A549 (cell line): Measurements from ENCODE around the gene SLC7A10. TPM values are rescaled to one million over a fixed set of nuclear protein-coding genes. Genes with fewer than 3 reads are reported as not detected.

ENCODE experiments used
- ATAC-seq, 2 experiments: fragments of 200-7000 bp in 1 of 2; fragments of >200 bp in 1 of 2; cut with Nextera tagmentation in 1 of 2; cut with Tn5 transposase in 1 of 2; 3 replicates each; pipeline versions ENCODE4 v1.8.0 to v1.9.1; 2018 to 2020; ENCODE audit warnings: mild to moderate bottlenecking in 1 of 2, moderate library complexity in 1 of 2
- CTCF ChIA-PET: fragments of 300-600 bp; sonication (Branson Sonifier 250); formaldehyde crosslinking; extraction: SDS; loops from one replicate; lab custom pipeline; 2021; ENCODE audit warnings: antibody characterized with exemption, inconsistent platforms; lab: Yijun Ruan, JAX
- POLR2A ChIA-PET: fragments of 350-600 bp; formaldehyde crosslinking; extraction: SDS; loops from one replicate; lab custom pipeline; 2021; ENCODE audit warnings: antibody characterized with exemption, inconsistent platforms; lab: Yijun Ruan, JAX
- DNase-seq, 2 experiments: peaks; one replicate each; pipeline versions ENCODE4 v3.0.0 to v3.0.0-alpha.2; 2011 to 2016; ENCODE audit warnings: low read depth in 1 of 2, low spot score in 1 of 2
- FAIRE-seq: peaks from 2 replicates; lab custom pipeline; 2011; peaks lifted over from hg19 to GRCh38; lab: Jason Lieb, UNC
- H3K27ac ChIP-seq, 2 experiments: fragments of >200 bp; sonication (Bioruptor Twin); formaldehyde crosslinking; 3 replicates each; pipeline ENCODE4 v1.5.1; 2016 to 2017
- H3K4me1 ChIP-seq: fragments of >200 bp; sonication (Bioruptor Twin); formaldehyde crosslinking; 3 replicates; pipeline ENCODE4 v1.6.1; 2016
- H3K4me2 ChIP-seq: fragments of >200 bp; sonication (Bioruptor Twin); formaldehyde crosslinking; 3 replicates; pipeline ENCODE4 v1.6.1; 2016
- H3K4me3 ChIP-seq: fragments of >200 bp; sonication (Bioruptor Twin); formaldehyde crosslinking; 3 replicates; pipeline ENCODE4 v1.5.1; 2016
- H3K9me3 ChIP-seq: fragments of >200 bp; sonication (Bioruptor Twin); formaldehyde crosslinking; 3 replicates; pipeline ENCODE4 v1.6.1; 2016
- BHLHE40 ChIP-seq: IDR thresholded peaks from 2 replicates; pipeline ENCODE4 v1.6.1; 2012; ENCODE audit warnings: low read depth, low read length, inconsistent platforms
- CEBPB ChIP-seq, 2 experiments: fragments of >200 bp in 1 of 2; sonication (Bioruptor Twin) in 1 of 2; formaldehyde crosslinking in 1 of 2; IDR thresholded peaks; 2 replicates each; pipeline ENCODE4 v1.6.1; 2012 to 2016
- CTCF ChIP-seq: fragments of >200 bp; sonication (Bioruptor Twin); formaldehyde crosslinking; IDR thresholded peaks from 3 replicates; pipeline ENCODE4 v1.5.1; 2016
- ESRRA ChIP-seq: fragments of 150-350 bp; IDR thresholded peaks from 2 replicates; pipeline ENCODE4 v1.6.1; 2014; ENCODE audit warnings: mild to moderate bottlenecking, low read length, borderline replicate concordance
- FOXS1 ChIP-seq: fragments of 250-450 bp; sonication (Bioruptor Pico); IDR thresholded peaks from 2 replicates; pipeline ENCODE4 v1.5.0; 2020; ENCODE audit warnings: mild to moderate bottlenecking, moderate library complexity
- GATA3 ChIP-seq: IDR thresholded peaks from 2 replicates; pipeline ENCODE4 v1.6.1; 2012; ENCODE audit warnings: borderline replicate concordance
- HMGXB4 ChIP-seq: fragments of 250-450 bp; sonication (Bioruptor Pico); IDR thresholded peaks from 2 replicates; pipeline ENCODE4 v1.5.0; 2021; ENCODE audit warnings: mild to moderate bottlenecking, moderate library complexity, borderline replicate concordance
- HOXB13 ChIP-seq: fragments of 250-450 bp; sonication (Bioruptor Pico); IDR thresholded peaks from 2 replicates; pipeline ENCODE4 v1.5.0; 2020; ENCODE audit warnings: low read depth, mild to moderate bottlenecking, moderate library complexity
- MAX ChIP-seq: IDR thresholded peaks from 2 replicates; pipeline ENCODE4 v1.6.1; 2012
- MYC ChIP-seq: IDR thresholded peaks from 2 replicates; pipeline ENCODE4 v1.6.1; 2012; ENCODE audit warnings: mild to moderate bottlenecking, inconsistent platforms, low read length, improper control_type of control experiment, borderline replicate concordance
- NFE2L2 ChIP-seq: fragments of 150-350 bp; conservative IDR thresholded peaks from 2 replicates; pipeline ENCODE4 v1.6.1; 2014; ENCODE audit warnings: low read length
- PHF8 ChIP-seq: fragments of 200-600 bp; sonication (generic); IDR thresholded peaks from 2 replicates; pipeline ENCODE4 v1.6.1; 2016; ENCODE audit warnings: low read depth, mild to moderate bottlenecking, antibody characterized with exemption, moderate library complexity, borderline replicate concordance
- POLR2AphosphoS2 ChIP-seq: conservative IDR thresholded peaks from 2 replicates; pipeline ENCODE4 v1.6.1; 2012; ENCODE audit warnings: low read length, improper control_type of control experiment, inconsistent platforms
- RARB ChIP-seq: fragments of 250-450 bp; sonication (Bioruptor Pico); IDR thresholded peaks from 2 replicates; pipeline ENCODE4 v1.8.0; 2021; ENCODE audit warnings: mild to moderate bottlenecking, moderate library complexity
- RNF2 ChIP-seq: fragments of 200-600 bp; sonication (generic); IDR thresholded peaks from 2 replicates; pipeline ENCODE4 v1.6.1; 2016; ENCODE audit warnings: low read depth, mild to moderate bottlenecking, antibody characterized with exemption, moderate library complexity, borderline replicate concordance
- SREBF2 ChIP-seq: fragments of 450-650 bp; IDR thresholded peaks from 2 replicates; pipeline ENCODE4 v1.6.1; 2014; ENCODE audit warnings: mild to moderate bottlenecking, moderate library complexity
- TFCP2L1 ChIP-seq: fragments of 250-450 bp; sonication (Bioruptor Pico); IDR thresholded peaks from 2 replicates; pipeline ENCODE4 v1.5.0; 2021; ENCODE audit warnings: mild to moderate bottlenecking
- USF2 ChIP-seq: fragments of 450-650 bp; IDR thresholded peaks from 2 replicates; pipeline ENCODE4 v1.6.1; 2014; ENCODE audit warnings: antibody characterized with exemption
- ZC3H11A ChIP-seq: fragments of 450-650 bp; IDR thresholded peaks from 2 replicates; pipeline ENCODE4 v1.6.1; 2014; ENCODE audit warnings: antibody characterized with exemption, mild to moderate bottlenecking
- ZFP36 ChIP-seq: fragments of 450-650 bp; IDR thresholded peaks from 2 replicates; pipeline ENCODE4 v1.6.1; 2014; ENCODE audit warnings: borderline replicate concordance; ENCODE audit not compliant: partially characterized antibody
- WGBS: methylation state at CpG from one replicate; pipeline ENCODE4 v1.1.6; 2017; ENCODE audit errors: missing lambda C conversion rate; 5-methylcytosine and 5-hydroxymethylcytosine counted together
- polyA plus RNA-seq, 4 experiments: library from polyadenylated mRNA; depleted of rRNA in 3 of 4; stranded (reverse); fragments of >200 nt; fragmentation: RNase III in 1 of 4; extraction: RNeasy Plus Mini Kit Qiagen cat#74134 plus additional on column Dnase treatment in 1 of 4; gene quantifications; 2 replicates in 3 of 4; 3 replicates in 1 of 4; pipeline ENCODE4 v1.2.3, GENCODE V29; 2011 to 2017

Gene SLC7A10
- polyA plus RNA-seq, 2 of the 4 experiments (the other 2 are of a cell fraction): 0.05 to 0.26 TPM

- TF ChIP-seq HMGXB4 (CRISPR knock-in tag) (peak; percentile 91), NFE2L2 (no peak), ESRRA (no peak), GATA3 (0 out of 2 replicates have a peak, but pooled peaks have one; percentile 10), RARB (CRISPR knock-in tag) (no peak), SREBF2 (peak; percentile 100), PHF8 (peak; percentile 94), USF2 (0 out of 2 replicates have a peak, but pooled peaks have one; percentile 46)
Measured at GRCh38 chr19:33176670-33177416, 48.8 kb downstream of the SLC7A10 start (continued).

- peak; percentile 13; the same call in 1 of the 2 replicates for TF ChIP-seq MAX
- TF ChIP-seq ZFP36: no peak
- TF ChIP-seq GATA3: 0 out of 2 replicates have a peak, but pooled peaks have one; percentile 2
- TF ChIP-seq SREBF2: no peak
- no peak for TF ChIP-seq RNF2
- TF ChIP-seq POLR2AphosphoS2: no peak
- WGBS: 19% methylated on average over 25 of the region's 25 CpGs
- ChIA-PET CTCF (interaction anchor here (0.8 to 16.8 kb wide), 29 partner anchors 15 to 241 kb away, joined by 3 to 279 read pairs (median 5); partner anchors contain the start of genes CEBPA, CEP89, FAAP24 and LRP3), POLR2A (interaction anchor here (0.5 to 3.1 kb wide), 38 partner anchors 10 to 1252 kb away, joined by 3 to 28 read pairs (median 5); partner anchors contain the start of genes ANKRD27, CEBPA, CEBPG and CEP89)
- Histone ChIP-seq H3K9me3 (no peaks in the 10 kb centered on the region), H3K4me3 (peak overlapping the region; percentile 65), H3K4me1 (peaks cover 27% of the 10 kb centered on the region), H3K4me2 (peak overlapping the region; percentile 90), H3K27ac (peak overlapping the region; percentile 89 to 91)
- DNase-seq (peak; percentile 75 to 82), ATAC-seq (peak; percentile 15 to 21), FAIRE-seq (peak; percentile 54)
Measured at GRCh38 chr19:33175886-33176669, 49.6 kb downstream of the SLC7A10 start.

- ATAC-seq (no peak), DNase-seq (no peak)
- CTCF ChIA-PET: interaction anchor here (1.2 to 16.8 kb wide), 9 partner anchors 14 to 127 kb away, joined by 3 to 279 read pairs (median 12); partner anchors contain the start of genes CEBPA and LRP3
- Histone ChIP-seq H3K9me3 (no peaks in the 10 kb centered on the region), H3K4me1 (peaks cover 27% of the 10 kb centered on the region), H3K4me2 (peak overlapping the region; percentile 90), H3K27ac (peak overlapping the region in 1 of 2 experiments; percentile 91; a peak in 2 of 6 replicates)
- WGBS: 94% methylated on average over 10 of the region's 10 CpGs
- POLR2A ChIA-PET: interaction anchor here (1.7 to 3.1 kb wide), 8 partner anchors 9 to 199 kb away, joined by 3 to 28 read pairs (median 19); partner anchors contain the start of gene CEBPG
- no peak for TF ChIP-seq BHLHE40
- no peak for TF ChIP-seq CTCF
- no peak for TF ChIP-seq FOXS1 (CRISPR knock-in tag)
- TF ChIP-seq GATA3: no peak
- no peak for TF ChIP-seq CEBPB (IDR thresholded peaks at IDR 0.05)
- no peak for TF ChIP-seq ZFP36
- no peak for TF ChIP-seq ZC3H11A
- no peak for TF ChIP-seq HOXB13
- TF ChIP-seq MYC: no peak
- no peak for TF ChIP-seq HMGXB4 (CRISPR knock-in tag)
- no peak for TF ChIP-seq MAX
- no peak for TF ChIP-seq TFCP2L1 (CRISPR knock-in tag)
- TF ChIP-seq, all 56 proteins: peak for 0
- no peak overlapping the region; the same call in 2 of the 3 replicates for H3K4me3 ChIP-seq
- FAIRE-seq: no peak
Measured at GRCh38 chr19:33175156-33175782, 50.4 kb downstream of the SLC7A10 start.
